Liver (tissue), 9 donors: ENCODE data around the gene PDXK. TPM values are rescaled to one million over a fixed set of nuclear protein-coding genes. Genes with fewer than 3 reads are reported as not detected.

ENCODE experiments used
- DNase-seq: peaks from one replicate; pipeline ENCODE4 v3.0.0-alpha.2; 2017; ENCODE audit warnings: low spot score
- H3K27ac ChIP-seq, 2 donors: one replicate each; pipeline ENCODE4 v1.7.0; 2013; ENCODE audit warnings: inconsistent platforms in 2 of 2, low read length in 2 of 2, control low read depth in 1 of 2, low read depth in 1 of 2, mild to moderate bottlenecking in 1 of 2
- H3K27me3 ChIP-seq, 4 donors: one replicate each; pipeline versions ENCODE4 v1.6.1 to v1.7.0; 2013; ENCODE audit warnings: low read length in 3 of 4, inconsistent platforms in 1 of 4, mild to moderate bottlenecking in 1 of 4, moderate library complexity in 1 of 4; ENCODE audit not compliant: control insufficient read depth in 4 of 4, insufficient read depth in 4 of 4
- H3K36me3 ChIP-seq, 4 donors: one replicate each; pipeline versions ENCODE4 v1.6.1 to v1.7.0; 2013; ENCODE audit warnings: low read length in 3 of 4, mild to moderate bottlenecking in 3 of 4, low read depth in 1 of 4, moderate library complexity in 1 of 4; ENCODE audit not compliant: control insufficient read depth in 4 of 4, insufficient read depth in 3 of 4
- H3K4me1 ChIP-seq, 4 donors: one replicate each; pipeline versions ENCODE4 v1.6.1 to v1.7.0; 2013; ENCODE audit warnings: low read length in 3 of 4, mild to moderate bottlenecking in 3 of 4, moderate library complexity in 1 of 4; ENCODE audit not compliant: control insufficient read depth in 4 of 4, insufficient read depth in 4 of 4
- H3K4me3 ChIP-seq, 3 donors: one replicate each; pipeline versions ENCODE4 v1.6.1 to v1.7.0; 2013; ENCODE audit warnings: low read length in 3 of 3, control low read depth in 1 of 3, low read depth in 1 of 3, mild to moderate bottlenecking in 1 of 3
- H3K9ac ChIP-seq, 2 donors: one replicate each; pipeline ENCODE4 v1.7.0; 2013; ENCODE audit warnings: low read length in 2 of 2, mild to moderate bottlenecking in 2 of 2, moderate library complexity in 2 of 2, control low read depth in 1 of 2, low read depth in 1 of 2
- H3K9me3 ChIP-seq, 4 donors: one replicate each; pipeline versions ENCODE4 v1.6.1 to v1.7.0; 2013; ENCODE audit warnings: low read length in 3 of 4; ENCODE audit not compliant: control insufficient read depth in 4 of 4
- EGR1 ChIP-seq, 2 donors: IDR thresholded peaks; 2 replicates each; pipeline ENCODE4 v1.6.1; 2016 to 2018; ENCODE audit warnings: antibody characterized with exemption in 2 of 2, low read depth in 2 of 2
- FOXA1 ChIP-seq: IDR thresholded peaks from 2 replicates; pipeline ENCODE4 v1.6.1; 2016; ENCODE audit warnings: antibody characterized with exemption
- FOXA2 ChIP-seq: IDR thresholded peaks from 2 replicates; pipeline ENCODE4 v1.6.1; 2016; ENCODE audit warnings: antibody characterized with exemption
- GABPA ChIP-seq, 2 donors: IDR thresholded peaks in 1 of 2; conservative IDR thresholded peaks in 1 of 2; 2 replicates each; pipeline ENCODE4 v1.6.1; 2016; ENCODE audit warnings: antibody characterized with exemption in 2 of 2, mild to moderate bottlenecking in 1 of 2, moderate library complexity in 1 of 2
- HNF4A ChIP-seq, 2 donors: conservative IDR thresholded peaks; 2 replicates each; pipeline ENCODE4 v1.6.1; 2016; ENCODE audit warnings: antibody characterized with exemption in 2 of 2, mild to moderate bottlenecking in 2 of 2
- HNF4G ChIP-seq: IDR thresholded peaks from 2 replicates; pipeline ENCODE4 v1.6.1; 2016; ENCODE audit warnings: antibody characterized with exemption
- JUND ChIP-seq, 2 donors: IDR thresholded peaks; 2 replicates each; pipeline ENCODE4 v1.6.1; 2016; ENCODE audit warnings: antibody characterized with exemption in 2 of 2
- MAX ChIP-seq: IDR thresholded peaks from 2 replicates; pipeline ENCODE4 v1.6.1; 2016; ENCODE audit warnings: antibody characterized with exemption
- NR2F2 ChIP-seq: IDR thresholded peaks from 2 replicates; pipeline ENCODE4 v1.6.1; 2016; ENCODE audit warnings: antibody characterized with exemption
- RAD21 ChIP-seq, 2 donors: IDR thresholded peaks; 2 replicates each; pipeline ENCODE4 v1.6.1; 2016; ENCODE audit warnings: antibody characterized with exemption in 2 of 2, mild to moderate bottlenecking in 2 of 2
- RXRA ChIP-seq, 2 donors: IDR thresholded peaks; 2 replicates each; pipeline ENCODE4 v1.6.1; 2017 to 2018; ENCODE audit warnings: antibody characterized with exemption in 2 of 2, mild to moderate bottlenecking in 1 of 2
- SP1 ChIP-seq: IDR thresholded peaks from 2 replicates; pipeline ENCODE4 v1.6.1; 2018; ENCODE audit warnings: antibody characterized with exemption, mild to moderate bottlenecking
- TAF1 ChIP-seq: conservative IDR thresholded peaks from 2 replicates; pipeline ENCODE4 v1.6.1; 2016; ENCODE audit warnings: antibody characterized with exemption, mild to moderate bottlenecking
- YY1 ChIP-seq: IDR thresholded peaks from 2 replicates; pipeline ENCODE4 v1.6.1; 2016; ENCODE audit warnings: antibody characterized with exemption, mild to moderate bottlenecking
- WGBS: extraction: QIAGEN DNeasy Blood & Tissue Kit; methylation state at CpG from one replicate; pipeline ENCODE4 v1.1.7; 2013; 5-methylcytosine and 5-hydroxymethylcytosine counted together
- polyA plus RNA-seq, 2 donors: library from polyadenylated mRNA; stranded (reverse) in 1 of 2; unstranded in 1 of 2; fragments of 200-250 nt in 1 of 2; fragments of >200 nt in 1 of 2; fragmentation: Nextera tagmentation in 1 of 2; extraction: Ambion mirVana in 1 of 2; gene quantifications; one replicate each; pipeline versions ENCODE4 v1.2.1 to v1.2.3, GENCODE V29; 2013 to 2015
- total RNA-seq, 2 donors: library from RNA; depleted of rRNA; stranded (reverse); fragments of >200 nt; gene quantifications; one replicate each; pipeline ENCODE4 v1.2.3, GENCODE V29; 2014
- TF ChIP-seq, protein P1 (sequence below): fragments of 150-350 bp; IDR thresholded peaks from 2 replicates; pipeline ENCODE4 v1.5.1; 2017; ENCODE audit warnings: improper control_type of control experiment, low read depth, low read length; ENCODE audit not compliant: missing input control
- TF ChIP-seq, protein P2 (sequence below): IDR thresholded peaks from 2 replicates; pipeline ENCODE4 v1.6.1; 2016; ENCODE audit warnings: antibody characterized with exemption
- TF ChIP-seq, protein P3 (sequence below): IDR thresholded peaks from 2 replicates; pipeline ENCODE4 v1.6.1; 2016; ENCODE audit warnings: antibody characterized with exemption
- donor health status: healthy.
- donor health status: healthy.
- donor health status: healthy.
- donor health status: healthy.
- donor health status: healthy.

Gene PDXK
- total and polyA plus RNA-seq, 4 donors = 20.5 to 104 (median 34.9) TPM

DNA sequence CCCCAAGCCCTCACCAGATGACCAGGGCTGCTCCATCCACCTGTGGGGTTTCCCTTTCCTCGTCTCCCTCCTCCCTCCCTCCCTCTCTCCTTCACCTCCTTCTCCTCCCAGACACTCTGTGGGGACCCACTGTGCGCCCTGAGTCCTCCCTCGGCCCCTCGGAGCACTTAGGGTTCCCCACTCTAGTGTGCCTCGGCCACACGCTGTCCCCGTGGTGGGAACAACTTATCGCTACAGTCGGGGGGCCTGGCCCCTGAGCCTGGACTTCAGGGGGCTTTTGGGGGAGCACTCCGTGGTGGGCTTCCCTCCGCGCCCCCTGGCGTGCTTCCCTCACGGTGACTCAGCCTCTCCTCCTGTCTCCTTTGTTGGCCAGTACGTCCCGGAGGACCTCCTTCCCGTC, 29.7 kb downstream of the PDXK start:
- H3K9ac ChIP-seq = no peak overlapping the region
- no peaks in the 10 kb centered on the region for H3K9me3 ChIP-seq
- no peak overlapping the region for H3K4me3 ChIP-seq
- peaks cover 18 to 74% (median 28%) of the 10 kb centered on the region in 4 donors for H3K36me3 ChIP-seq
- no peak for TF ChIP-seq FOXA2
- TF ChIP-seq GABPA (IDR thresholded peaks at IDR 0.05 in 1 of 2, conservative IDR thresholded peaks at IDR 0.05 in 1 of 2) = no peak
- TF ChIP-seq, protein P1, sequence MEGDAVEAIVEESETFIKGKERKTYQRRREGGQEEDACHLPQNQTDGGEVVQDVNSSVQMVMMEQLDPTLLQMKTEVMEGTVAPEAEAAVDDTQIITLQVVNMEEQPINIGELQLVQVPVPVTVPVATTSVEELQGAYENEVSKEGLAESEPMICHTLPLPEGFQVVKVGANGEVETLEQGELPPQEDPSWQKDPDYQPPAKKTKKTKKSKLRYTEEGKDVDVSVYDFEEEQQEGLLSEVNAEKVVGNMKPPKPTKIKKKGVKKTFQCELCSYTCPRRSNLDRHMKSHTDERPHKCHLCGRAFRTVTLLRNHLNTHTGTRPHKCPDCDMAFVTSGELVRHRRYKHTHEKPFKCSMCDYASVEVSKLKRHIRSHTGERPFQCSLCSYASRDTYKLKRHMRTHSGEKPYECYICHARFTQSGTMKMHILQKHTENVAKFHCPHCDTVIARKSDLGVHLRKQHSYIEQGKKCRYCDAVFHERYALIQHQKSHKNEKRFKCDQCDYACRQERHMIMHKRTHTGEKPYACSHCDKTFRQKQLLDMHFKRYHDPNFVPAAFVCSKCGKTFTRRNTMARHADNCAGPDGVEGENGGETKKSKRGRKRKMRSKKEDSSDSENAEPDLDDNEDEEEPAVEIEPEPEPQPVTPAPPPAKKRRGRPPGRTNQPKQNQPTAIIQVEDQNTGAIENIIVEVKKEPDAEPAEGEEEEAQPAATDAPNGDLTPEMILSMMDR = no peak
- TF ChIP-seq YY1 = no peak
- no peak for TF ChIP-seq RXRA (IDR thresholded peaks at IDR 0.05)
- TF ChIP-seq, protein P2, sequence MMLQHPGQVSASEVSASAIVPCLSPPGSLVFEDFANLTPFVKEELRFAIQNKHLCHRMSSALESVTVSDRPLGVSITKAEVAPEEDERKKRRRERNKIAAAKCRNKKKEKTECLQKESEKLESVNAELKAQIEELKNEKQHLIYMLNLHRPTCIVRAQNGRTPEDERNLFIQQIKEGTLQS = no peak
- TF ChIP-seq MAX = no peak
- TF ChIP-seq SP1 = no peak
- no peak for TF ChIP-seq RAD21 (IDR thresholded peaks at IDR 0.05)
- no peak for TF ChIP-seq NR2F2
- no peak for TF ChIP-seq HNF4A (conservative IDR thresholded peaks at IDR 0.05)
- no peak for TF ChIP-seq EGR1 (IDR thresholded peaks at IDR 0.05; ENCODE audit: low read depth in 2 of 2)
- no peaks in the 10 kb centered on the region for H3K4me1 ChIP-seq
- no peak for DNase-seq
- H3K27ac ChIP-seq = no peak overlapping the region
- H3K27me3 ChIP-seq = no peaks in the 10 kb centered on the region
- 95% methylated on average over 17 of the region's 17 CpGs for WGBS

DNA sequence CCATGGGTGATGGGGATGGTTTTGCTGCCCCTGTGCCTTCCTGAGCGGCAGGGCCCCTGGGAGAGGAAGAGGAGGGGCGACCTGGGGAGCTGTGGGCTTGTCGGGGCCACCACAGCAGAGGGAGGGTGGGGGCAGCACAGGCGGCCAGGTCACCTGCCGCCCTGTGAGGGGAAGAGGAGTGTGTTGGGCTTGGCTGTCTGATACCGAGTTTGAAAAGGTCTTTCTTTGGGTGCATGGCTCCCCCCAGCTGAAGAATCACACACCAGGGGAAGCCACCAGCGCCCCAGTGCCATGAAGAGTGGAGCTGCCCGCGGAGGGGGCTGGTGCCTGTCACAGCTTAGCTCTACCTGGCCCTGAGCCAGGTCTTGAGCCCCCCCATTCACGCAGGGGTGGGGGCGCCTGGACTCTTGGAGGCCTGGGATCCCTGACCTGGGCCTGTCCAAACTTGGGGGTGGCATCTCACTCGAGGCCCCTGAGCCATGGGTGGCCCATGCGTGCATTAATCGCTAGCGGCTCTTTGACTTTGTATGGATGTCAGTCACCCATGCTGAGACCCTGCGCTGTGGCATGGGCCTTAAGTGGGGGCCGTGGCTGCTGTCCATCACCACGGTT, 30.8 kb downstream of the PDXK start:
- 93% methylated on average over 18 of the region's 18 CpGs for WGBS

DNA sequence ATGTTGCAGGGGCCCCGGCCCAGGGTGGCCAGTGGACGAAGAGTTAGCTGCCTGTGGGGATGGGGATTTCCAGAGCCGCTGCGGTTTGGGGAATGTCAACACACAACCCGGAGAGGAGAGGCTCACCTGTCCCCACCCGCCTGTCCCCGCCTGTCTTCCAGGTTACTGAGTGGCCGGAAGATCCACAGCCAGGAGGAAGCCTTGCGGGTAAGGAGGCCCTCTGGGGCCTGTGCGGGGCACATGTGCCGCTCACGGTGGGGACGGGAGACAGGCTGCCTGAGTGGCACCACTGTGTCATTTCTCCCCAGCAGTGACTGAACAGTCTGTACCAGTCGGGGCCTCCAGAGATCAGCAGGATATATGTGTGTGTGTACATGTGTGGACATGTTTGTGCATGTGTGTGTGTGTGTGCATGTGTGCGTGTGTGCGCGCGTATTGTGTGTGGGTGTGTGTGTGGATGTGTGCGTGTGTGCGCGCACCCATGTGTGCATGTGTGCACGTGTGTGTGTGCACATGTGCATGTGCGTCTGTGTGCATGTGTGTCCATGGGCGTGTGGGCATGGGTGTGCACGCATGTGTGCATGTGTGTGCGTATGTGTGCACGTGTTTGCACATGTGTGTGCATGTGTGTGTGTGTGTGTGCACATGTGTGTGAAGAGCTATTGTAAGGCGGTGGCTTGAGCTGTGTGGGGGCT, 31.6 kb downstream of the PDXK start:
- Histone ChIP-seq H3K9me3 (no peaks in the 10 kb centered on the region), H3K4me1 (no peaks in the 10 kb centered on the region), H3K27ac (no peak overlapping the region), H3K36me3 (peaks cover 20 to 74% (median 24%) of the 10 kb centered on the region in 4 donors), H3K27me3 (no peaks in the 10 kb centered on the region), H3K4me3 (no peak overlapping the region), H3K9ac (no peak overlapping the region)
- TF ChIP-seq TAF1 (no peak), FOXA1 (no peak), SP1 (no peak), GABPA (IDR thresholded peaks at IDR 0.05 in 1 of 2, conservative IDR thresholded peaks at IDR 0.05 in 1 of 2) (no peak), JUND (IDR thresholded peaks at IDR 0.05) (no peak), RXRA (IDR thresholded peaks at IDR 0.05) (no peak), NR2F2 (no peak), HNF4G (no peak), FOXA2 (no peak), HNF4A (conservative IDR thresholded peaks at IDR 0.05) (no peak), YY1 (no peak)
- TF ChIP-seq, protein P2 = no peak
- TF ChIP-seq, protein P3, sequence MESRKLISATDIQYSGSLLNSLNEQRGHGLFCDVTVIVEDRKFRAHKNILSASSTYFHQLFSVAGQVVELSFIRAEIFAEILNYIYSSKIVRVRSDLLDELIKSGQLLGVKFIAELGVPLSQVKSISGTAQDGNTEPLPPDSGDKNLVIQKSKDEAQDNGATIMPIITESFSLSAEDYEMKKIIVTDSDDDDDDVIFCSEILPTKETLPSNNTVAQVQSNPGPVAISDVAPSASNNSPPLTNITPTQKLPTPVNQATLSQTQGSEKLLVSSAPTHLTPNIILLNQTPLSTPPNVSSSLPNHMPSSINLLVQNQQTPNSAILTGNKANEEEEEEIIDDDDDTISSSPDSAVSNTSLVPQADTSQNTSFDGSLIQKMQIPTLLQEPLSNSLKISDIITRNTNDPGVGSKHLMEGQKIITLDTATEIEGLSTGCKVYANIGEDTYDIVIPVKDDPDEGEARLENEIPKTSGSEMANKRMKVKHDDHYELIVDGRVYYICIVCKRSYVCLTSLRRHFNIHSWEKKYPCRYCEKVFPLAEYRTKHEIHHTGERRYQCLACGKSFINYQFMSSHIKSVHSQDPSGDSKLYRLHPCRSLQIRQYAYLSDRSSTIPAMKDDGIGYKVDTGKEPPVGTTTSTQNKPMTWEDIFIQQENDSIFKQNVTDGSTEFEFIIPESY = no peak
- DNase-seq = no peak
- 89% methylated on average over 28 of the region's 28 CpGs for WGBS

More for the DNA sequence above, 30.8 kb downstream of the PDXK start:
- Histone ChIP-seq H3K27me3 (no peaks in the 10 kb centered on the region), H3K4me3 (no peak overlapping the region), H3K4me1 (no peaks in the 10 kb centered on the region), H3K9me3 (no peaks in the 10 kb centered on the region), H3K9ac (no peak overlapping the region), H3K36me3 (peaks cover 19 to 73% (median 27%) of the 10 kb centered on the region in 4 donors), H3K27ac (no peak overlapping the region)
- no peak for DNase-seq
- no peak for TF ChIP-seq FOXA2
